GM19324 (cell line): ENCODE measurements around the gene LDLR.
"Not testable (repeated sequence)": the region's sequence is repeated elsewhere in the genome, so short reads cannot be mapped to it uniquely, and the experiment has no call there.

Experiments used
- ATAC-seq: cut with Tn5 transposase; IDR thresholded peaks from one replicate; pipeline ENCODE4 v1.9.1; 2021; ENCODE audit warnings: mild to moderate bottlenecking, moderate library complexity; ENCODE audit not compliant: unreplicated experiment, low FRiP score

LDLR gene

DNA sequence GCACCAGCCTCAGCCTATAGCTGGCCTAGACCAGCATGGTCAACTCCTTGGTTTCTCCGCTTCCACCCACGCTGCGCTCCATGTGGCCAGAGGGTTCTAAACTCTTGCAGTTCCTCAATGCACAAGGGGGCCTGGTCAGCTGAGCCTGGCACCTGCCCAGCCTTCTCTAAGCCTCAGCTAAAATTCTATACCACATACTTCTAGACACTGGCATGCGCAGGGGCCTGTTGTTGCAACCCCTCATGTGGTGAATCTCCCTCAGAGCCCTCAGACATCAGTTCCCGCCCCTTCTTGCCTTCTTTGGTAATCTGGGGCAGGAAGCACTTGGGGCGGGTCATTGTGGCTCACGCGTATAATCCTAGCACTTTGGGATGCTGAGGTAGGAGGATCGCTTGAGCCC lies 19.7 kb upstream of the LDLR start:
- ATAC-seq, result no peak

DNA sequence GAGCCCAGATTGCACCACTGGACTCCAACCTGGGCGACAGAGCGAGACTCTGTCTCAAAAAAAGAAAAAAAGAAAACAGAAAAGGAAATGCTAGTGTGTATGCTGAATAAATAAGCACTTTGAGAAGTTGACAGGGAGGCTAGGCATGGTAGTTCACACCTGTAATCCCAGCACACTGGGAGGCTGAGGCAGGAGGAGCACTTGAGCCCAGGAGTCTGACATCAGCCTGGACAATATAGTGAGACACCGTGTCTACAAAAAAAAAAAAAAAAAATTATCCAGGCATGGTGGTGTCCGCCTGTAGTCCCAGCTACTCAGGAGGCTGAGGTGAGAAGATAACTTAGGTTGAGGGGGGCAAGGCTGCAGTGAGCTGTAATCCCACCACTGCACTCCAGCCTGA lies 19.1 kb upstream of the LDLR start:
- ATAC-seq, result no peak

DNA sequence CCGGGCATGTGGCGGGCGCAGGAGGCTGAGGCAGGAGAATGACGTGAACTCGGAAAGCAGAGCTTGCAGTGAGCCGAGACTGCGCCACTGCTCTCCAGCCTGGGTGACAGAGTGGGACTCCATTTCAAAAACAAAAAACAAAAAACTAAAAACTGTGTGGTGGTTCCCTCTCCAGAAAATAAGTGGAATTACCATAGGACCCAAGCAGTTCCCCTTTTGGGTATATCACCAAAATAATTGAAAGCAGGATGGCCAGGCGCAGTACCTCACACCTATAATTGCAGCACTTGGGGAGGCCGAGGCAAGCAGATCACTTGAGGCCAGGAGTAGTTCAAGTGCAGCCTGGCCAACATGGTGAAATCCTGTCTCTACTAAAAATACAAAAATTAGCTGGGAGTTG lies 15.7 kb upstream of the LDLR start:
- no peak for ATAC-seq

DNA sequence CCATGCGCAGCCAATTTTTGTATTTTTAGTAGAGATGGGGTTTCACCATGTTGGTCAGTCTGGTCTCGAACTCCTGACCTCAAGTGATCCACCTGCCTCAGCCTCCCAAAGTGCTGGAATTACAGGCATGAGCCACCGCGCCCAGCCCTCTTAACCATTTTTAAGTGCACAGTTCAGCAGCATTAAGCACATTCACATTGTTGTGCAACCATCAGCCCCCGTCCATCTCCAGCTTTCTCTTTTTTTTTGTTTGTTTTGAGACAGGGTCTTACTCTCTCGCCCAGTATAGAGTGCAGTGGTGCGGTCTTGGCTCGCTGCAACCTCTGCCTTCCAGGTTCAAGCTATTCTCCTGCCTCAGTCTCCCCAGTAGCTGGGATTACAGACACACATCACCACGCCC lies 12.5 kb upstream of the LDLR start:
- not testable (repeated sequence) for ATAC-seq

DNA sequence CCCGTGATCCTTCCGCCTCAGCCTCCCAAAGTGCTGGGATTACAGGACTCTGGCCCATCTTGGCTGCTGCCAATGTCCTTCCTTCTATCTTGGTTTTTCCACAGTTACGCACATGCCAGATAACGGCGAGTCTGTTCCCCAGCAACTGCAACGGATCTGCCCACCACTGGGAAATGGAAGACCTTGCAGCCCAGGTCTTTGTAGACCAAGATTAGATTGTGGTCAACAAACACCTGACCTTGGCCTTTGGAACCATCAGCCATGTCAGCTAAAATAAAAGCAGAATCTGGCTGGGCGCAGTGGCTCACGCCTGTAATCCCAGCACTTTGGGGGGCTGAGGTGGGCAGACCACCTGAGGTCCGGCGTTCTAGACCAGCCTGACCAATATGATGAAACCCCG lies 10.4 kb upstream of the LDLR start:
- no peak for ATAC-seq

DNA sequence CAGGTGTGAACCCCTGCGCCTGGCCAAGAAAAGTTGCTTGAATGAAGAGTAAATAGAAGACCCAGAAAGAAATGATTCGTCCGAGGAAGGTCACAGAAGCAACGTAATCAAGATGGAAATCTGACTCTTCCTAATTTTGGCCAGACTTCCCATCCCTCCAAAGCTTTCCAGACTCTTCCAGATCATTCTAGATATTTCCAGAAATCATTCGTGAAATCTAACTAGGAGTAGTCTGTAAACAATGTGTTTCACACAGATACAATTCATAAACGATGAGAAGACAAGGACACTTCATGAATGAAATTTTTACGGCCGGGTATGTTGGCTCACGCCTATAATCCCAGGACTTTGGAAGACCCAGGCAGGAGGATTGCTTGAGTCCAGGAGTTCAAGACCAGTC lies 9.3 kb upstream of the LDLR start:
- ATAC-seq, result no peak

DNA sequence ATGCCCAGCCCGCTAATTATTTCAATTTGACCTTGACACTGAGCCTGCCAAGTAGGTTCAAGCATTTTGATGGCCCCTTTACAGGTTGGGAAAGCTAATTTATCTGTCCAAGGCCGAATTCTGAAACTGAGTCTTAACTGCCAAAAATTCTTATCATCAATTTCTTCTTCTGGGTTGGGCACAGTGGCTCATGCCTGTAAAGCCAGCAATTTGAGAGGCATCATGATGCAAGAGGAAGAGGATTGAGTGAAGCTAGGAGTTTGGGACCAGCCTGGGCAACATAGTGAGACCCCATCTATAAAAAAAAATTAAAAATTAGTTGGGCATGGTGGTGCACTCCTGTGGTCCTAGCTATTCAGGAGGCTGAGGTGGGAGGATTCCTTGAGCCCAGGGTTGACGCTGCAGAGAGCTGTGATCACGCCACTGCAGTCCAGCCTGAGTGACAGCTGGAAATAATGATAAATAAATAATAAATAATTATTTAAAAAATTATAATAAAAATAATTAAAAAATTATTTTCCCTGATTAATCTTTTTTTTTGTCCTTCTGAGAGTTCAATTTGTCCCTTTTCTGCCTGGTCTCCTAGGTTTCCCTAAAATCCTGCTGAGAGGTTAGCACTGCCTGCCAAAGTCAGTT lies 1.3 kb upstream of the LDLR start:
- ATAC-seq, result no peak

DNA sequence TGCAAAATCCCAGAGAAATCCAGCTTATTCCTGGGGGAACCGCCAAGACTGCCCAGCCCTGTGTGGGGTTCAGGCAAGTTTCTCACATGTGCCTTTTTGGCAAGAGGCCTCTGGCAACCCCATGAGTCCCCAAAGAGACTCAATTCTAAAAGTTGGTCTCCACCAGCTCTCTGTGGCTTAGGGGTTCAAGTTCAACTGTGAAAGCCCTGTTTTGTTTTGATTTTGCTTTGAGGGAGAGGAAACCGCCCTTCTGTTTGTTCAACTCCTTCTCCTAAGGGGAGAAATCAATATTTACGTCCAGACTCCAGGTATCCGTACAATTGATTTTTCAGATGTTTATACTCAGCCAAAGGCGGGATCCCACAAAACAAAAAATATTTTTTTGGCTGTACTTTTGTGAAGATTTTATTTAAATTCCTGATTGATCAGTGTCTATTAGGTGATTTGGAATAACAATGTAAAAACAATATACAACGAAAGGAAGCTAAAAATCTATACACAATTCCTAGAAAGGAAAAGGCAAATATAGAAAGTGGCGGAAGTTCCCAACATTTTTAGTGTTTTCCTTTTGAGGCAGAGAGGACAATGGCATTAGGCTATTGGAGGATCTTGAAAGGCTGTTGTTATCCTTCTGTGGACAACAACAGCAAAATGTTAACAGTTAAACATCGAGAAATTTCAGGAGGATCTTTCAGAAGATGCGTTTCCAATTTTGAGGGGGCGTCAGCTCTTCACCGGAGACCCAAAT lies 583 bp upstream of the LDLR start:
- no peak for ATAC-seq

DNA sequence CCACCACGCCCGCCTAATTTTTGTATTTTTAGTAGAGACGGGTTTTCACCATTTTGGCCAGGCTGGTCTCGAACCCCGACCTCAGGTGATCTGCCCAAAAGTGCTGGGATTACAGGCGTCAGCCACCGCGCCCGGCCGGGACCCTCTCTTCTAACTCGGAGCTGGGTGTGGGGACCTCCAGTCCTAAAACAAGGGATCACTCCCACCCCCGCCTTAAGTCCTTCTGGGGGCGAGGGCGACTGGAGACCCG lies 676 bp downstream of the LDLR start:
- not testable (repeated sequence) for ATAC-seq

DNA sequence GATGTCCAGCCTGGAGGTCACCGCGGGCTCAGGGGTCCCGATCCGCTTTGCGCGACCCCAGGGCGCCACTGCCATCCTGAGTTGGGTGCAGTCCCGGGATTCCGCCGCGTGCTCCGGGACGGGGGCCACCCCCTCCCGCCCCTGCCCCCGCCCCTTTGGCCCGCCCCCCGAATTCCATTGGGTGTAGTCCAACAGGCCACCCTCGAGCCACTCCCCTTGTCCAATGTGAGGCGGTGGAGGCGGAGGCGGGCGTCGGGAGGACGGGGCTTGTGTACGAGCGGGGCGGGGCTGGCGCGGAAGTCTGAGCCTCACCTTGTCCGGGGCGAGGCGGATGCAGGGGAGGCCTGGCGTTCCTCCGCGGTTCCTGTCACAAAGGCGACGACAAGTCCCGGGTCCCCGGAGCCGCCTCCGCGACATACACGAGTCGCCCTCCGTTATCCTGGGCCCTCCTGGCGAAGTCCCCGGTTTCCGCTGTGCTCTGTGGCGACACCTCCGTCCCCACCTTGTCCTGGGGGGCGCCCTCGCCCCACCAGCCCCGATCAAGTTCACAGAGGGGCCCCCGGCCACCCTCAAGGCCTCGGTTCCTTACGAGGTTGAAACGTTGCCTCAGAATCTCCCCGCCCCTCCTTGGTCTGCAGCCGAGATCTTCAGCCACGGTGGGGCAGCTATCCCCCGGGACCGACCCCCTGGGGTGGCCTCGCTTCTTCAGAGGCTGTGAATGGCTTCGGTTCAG lies 1.2 kb downstream of the LDLR start:
- peak; percentile 76 for ATAC-seq

DNA sequence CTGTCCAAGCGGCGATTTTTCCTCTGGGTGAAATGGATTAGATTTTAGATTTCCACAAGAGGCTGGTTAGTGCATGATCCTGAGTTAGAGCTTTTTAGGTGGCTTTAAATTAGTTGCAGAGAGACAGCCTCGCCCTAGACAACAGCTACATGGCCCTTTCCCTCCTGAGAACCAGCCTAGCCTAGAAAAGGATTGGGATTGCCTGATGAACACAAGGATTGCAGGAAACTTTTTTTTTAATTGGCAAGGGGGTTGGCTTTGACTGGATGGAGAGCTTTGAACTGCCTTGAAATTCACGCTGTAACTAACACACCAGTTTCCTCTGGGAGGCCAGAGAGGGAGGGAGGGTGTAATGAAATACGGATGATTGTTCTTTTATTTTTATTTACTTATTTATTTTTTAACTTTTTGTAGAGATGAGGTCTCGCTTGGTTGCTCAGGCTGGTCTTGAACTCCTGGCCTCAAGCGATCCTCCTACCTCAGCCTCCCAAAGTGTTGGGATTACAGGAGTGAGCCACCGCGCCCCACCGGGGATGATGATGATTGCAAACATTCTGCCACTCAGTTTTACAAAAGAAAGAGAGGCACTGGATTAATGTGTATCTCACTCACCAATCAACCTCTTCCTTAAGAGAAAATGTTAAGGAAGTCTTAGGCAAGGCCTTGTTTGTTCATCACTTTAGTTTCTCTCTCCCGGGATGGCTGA lies 1.9 kb downstream of the LDLR start:
- no peak for ATAC-seq

DNA sequence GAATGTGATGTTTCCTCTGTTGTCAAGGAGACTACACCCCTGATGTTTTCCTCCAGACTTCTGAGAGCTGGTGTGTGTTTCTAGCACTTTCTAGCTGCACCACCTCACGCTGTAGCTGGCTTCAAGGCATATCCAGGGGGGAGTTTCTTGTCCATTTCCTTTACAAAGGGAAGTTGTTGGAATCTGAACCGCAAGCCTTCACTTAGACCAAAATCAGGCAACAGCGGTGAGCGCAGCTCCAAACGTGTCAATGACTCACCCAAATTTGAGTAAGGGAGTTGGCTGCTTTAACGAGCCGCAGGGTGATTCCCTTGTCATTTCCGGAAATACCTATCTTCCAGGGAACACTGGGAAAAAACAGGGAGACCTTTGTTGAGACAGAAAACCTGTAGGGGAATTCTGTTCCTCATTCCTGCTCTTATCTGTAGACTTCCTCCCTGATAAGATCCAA lies 2.5 kb downstream of the LDLR start:
- no peak for ATAC-seq

DNA sequence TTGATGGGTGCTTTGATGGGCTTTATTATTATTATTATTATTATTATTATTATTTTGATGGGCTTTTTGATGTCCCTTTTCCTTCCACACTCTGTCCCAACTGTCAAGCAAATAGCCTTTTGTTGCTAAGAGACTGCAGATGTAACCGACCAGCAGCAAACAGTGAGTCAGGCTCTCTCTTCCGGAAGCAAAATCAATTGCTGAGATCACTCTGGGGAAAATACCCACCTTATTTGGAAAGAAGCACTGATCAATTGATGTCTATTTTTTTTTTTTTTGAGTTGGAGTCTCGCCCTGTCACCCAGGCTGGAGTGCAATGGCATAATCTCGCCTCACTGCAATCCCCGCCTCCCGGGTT lies 2.9 kb downstream of the LDLR start:
- no peak for ATAC-seq

DNA sequence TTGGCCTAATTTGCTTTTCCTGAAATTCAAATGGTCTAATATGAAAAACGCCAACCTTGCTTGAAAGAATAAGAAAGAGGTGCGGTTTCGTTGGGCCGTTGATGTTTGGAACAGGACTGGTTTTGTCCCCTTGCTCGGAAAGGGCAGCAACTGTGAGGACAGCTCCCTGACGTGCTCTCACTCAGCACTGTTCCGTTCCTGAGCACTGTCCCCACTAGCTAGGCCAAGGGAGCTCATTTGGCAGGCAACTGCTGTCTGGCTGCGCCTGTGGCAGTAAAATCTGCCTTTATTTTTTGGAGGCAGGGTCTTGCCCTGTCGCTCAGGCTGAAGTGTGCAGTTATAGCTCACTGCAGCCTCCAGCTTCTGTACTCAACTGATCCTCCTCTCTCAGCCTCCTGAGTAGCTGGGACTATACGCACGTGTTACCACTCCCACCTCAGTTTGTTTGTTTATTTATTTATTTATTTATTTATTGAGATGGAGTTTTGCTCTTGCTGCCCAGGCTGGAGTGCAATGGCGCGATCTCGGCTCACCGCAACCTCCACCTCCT lies 4.5 kb downstream of the LDLR start:
- no peak for ATAC-seq

DNA sequence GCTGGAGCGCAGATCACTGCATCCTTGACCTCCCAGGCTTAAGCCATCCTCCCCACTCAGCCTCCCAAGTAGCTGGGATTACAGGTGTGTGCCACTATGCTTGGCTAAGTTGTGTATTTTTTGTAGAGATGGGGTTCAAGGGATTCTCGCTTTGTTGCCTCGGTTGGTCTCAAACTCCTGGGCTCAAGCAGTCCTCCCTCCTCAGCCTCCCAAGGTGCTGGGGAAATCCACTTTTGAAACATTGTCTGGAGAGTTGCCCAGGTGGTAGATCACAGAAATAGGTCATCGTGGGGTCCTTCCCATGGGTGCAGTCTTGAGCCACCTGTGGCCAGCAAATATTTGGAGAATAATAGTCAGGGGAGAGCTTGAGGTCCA lies 5.2 kb downstream of the LDLR start:
- no peak for ATAC-seq

DNA sequence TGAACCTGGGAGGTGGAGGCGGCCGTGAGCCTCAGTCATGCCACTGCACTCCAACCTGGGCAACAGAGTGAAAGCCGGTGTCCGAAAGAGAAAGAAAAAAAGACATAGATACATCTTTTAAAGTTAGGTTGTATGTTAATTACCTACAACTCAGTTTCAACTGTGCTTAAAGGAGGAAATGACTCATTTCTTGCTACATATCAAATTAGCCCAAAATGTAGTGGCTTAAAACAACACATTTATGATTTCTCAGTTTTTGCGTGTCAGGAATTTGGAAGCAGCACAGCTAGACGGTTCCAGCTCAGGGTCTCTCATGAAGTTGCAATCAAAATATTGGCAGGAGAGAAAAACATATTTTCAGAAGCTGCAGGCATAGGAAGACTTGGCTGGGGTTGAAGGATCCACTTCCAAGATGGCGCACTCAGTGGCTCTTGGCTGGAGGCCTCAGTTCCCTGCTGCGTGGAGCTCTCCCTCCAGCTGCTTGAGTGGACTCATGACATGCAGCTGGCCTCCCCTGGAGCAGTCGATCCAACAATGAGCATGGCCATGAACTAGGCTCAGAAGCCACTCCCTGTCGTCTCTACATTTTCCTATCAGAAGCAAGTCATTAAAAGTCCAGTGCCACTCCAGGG lies 7.1 kb downstream of the LDLR start:
- peak; percentile 50 for ATAC-seq

DNA sequence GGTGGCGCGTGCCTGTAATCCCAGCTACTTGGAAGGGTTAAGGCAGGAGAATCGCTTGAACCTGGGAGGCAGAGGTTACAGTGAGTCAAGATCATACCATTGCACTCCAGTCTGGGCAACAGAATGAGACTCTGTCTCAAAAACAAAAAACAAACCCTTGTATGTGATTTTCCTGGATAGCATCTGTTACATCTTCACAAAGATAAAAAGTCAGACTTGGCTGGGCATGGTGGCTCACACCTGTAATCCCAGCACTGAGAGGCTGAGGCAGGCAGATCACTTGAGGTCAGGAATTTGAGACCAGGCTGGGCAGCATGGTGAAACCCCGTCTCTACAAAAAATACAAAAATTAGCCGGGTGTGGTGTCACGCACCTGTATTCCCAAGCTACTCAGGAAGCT lies 8.1 kb downstream of the LDLR start:
- not testable (repeated sequence) for ATAC-seq

DNA sequence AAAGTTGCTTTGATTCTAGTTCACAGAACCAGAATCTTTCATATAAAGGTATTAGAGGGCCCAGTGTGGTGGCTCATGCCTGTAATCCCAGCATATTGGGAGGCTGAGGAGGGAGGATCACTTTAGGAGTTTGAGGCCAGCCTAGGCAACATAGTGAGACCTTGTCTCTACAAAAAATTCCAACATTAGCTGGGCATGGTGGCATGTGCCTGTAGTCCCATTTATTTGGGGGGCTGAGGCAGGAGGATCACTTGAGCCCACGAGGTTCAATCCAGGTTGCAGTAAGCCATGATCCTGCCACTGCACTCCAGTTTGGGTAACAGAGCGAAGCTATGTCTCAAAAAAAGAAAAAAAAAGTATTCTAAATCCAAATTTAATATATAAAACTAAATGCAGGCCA lies 9.1 kb downstream of the LDLR start:
- ATAC-seq, result no peak

DNA sequence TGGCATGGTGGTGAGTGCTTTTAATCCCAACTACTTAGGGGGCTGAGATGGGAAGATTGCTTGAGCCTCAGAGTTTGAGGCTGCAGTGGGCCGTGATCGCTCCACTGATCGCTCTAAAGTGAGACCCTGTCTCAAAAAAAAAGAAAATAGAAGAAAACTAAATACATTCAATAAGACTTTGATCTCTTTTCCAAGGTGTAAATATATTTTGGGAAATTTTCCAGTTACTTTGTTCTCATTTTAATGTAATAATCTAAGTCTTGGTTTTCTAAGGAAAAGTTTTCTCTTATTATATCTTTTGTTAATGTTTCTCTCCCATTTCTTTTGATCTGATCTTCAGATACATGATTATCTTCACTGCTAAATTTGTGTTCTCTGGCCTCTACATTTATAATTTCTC lies 9.6 kb downstream of the LDLR start:
- ATAC-seq, result no peak

DNA sequence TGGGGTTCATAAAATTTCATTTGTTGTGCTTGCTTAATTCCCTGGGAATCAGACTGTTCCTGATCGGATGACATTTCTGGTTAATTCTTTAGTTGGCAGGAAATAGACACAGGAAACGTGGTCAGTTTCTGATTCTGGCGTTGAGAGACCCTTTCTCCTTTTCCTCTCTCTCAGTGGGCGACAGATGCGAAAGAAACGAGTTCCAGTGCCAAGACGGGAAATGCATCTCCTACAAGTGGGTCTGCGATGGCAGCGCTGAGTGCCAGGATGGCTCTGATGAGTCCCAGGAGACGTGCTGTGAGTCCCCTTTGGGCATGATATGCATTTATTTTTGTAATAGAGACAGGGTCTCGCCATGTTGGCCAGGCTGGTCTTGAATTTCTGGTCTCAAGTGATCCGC lies 10.8 kb downstream of the LDLR start:
- ATAC-seq, result no peak

DNA sequence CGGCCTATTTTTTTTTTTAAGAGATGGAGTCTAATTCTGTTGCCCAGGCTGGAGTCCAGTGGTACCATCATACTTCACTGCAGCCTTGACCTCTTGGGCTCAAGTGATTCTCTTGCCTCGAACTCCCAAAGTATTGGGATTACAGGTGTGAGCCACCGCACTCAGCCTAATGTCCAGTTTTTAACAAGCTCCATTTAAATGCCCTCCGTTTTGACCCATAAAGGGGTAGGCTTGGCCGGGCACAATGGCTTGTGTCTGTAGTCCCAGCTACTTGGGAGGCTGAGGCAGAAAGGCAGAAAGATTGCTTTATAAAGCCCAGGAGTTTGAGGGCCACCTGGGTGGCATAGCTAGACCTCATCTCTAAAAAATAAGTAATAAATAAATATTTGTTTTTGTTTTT lies 11.8 kb downstream of the LDLR start:
- ATAC-seq, result no peak
